GM10266 (cell line): ENCODE results near the gene DGCR6L.
"Not testable (repeated sequence)": the region's sequence is repeated elsewhere in the genome, so short reads cannot be mapped to it uniquely, and the experiment has no call there.

Experiments used
- DNase-seq: peaks from one replicate; pipeline ENCODE4 v3.0.0; 2012; ENCODE audit errors: extremely low spot score
- CTCF ChIP-seq: IDR thresholded peaks from 2 replicates; pipeline ENCODE4 v1.5.1; 2012; ENCODE audit warnings: mild to moderate bottlenecking, low read depth; ENCODE audit not compliant: control insufficient read depth, insufficient read depth; ENCODE audit errors: missing control alignments

Gene DGCR6L

GRCh38 chr22:20312396-20313191 is 7.3 kb downstream of the DGCR6L start:
- no peak for DNase-seq
- no peak for TF ChIP-seq CTCF

- DNase-seq = not testable (repeated sequence)
Observed at GRCh38 chr22:20311249-20312062, 8.4 kb downstream of the DGCR6L start.

GRCh38 chr22:20310773-20311172 is 9.1 kb downstream of the DGCR6L start:
- not testable (repeated sequence) for DNase-seq

GRCh38 chr22:20310180-20310579 is 9.7 kb downstream of the DGCR6L start:
- not testable (repeated sequence) for DNase-seq

GRCh38 chr22:20308806-20309650 is 10.8 kb downstream of the DGCR6L start:
- DNase-seq = not testable (repeated sequence)

GRCh38 chr22:20307448-20308447 is 12.1 kb downstream of the DGCR6L start:
- not testable (repeated sequence) for DNase-seq

GRCh38 chr22:20306646-20307447 is 13.0 kb downstream of the DGCR6L start:
- not testable (repeated sequence) for DNase-seq

- DNase-seq = no peak
- TF ChIP-seq CTCF = no peak
Observed at GRCh38 chr22:20305894-20306645, 13.8 kb downstream of the DGCR6L start.

- not testable (repeated sequence) for DNase-seq
Observed at GRCh38 chr22:20305230-20305893, 14.5 kb downstream of the DGCR6L start.
